ENCODE data around the gene PHLDA2. TPM values are rescaled to one million over a fixed set of nuclear protein-coding genes. Genes with fewer than 3 reads are reported as not detected.
A peak's percentile ranks its signal among the peaks of the same experiment; 100 is the strongest.

PHLDA2 gene
- polyA plus RNA-seq, 5 donors = 0.19 to 1.9 (median 0.76) TPM; not detected in 1

GRCh38 chr11:2883979-2884815, 45.0 kb downstream of the PHLDA2 start:
- DNase-seq = peak; percentile 72 to 75

GRCh38 chr11:2883640-2883978, 45.6 kb downstream of the PHLDA2 start:
- no peak for DNase-seq

- no peak for DNase-seq
These were observed 46.7 kb downstream of the PHLDA2 start for GRCh38 chr11:2882396-2883110.

- no peak for DNase-seq
These were observed 47.2 kb downstream of the PHLDA2 start for GRCh38 chr11:2881981-2882375.

- no peak for DNase-seq
These were observed 47.9 kb downstream of the PHLDA2 start for GRCh38 chr11:2881076-2881980.

- DNase-seq = no peak
These were observed 48.6 kb downstream of the PHLDA2 start for GRCh38 chr11:2880646-2881045.

- no peak for DNase-seq
These were observed 50.4 kb downstream of the PHLDA2 start for GRCh38 chr11:2878782-2879181.

Other genes starting within 250 kb of the PHLDA2 start
- 1 to 10 TPM; 1.3 to 3.1 (median 2.5) TPM for gene KCNQ1OT1, start 229.4 kb downstream of the PHLDA2 start, polyA plus RNA-seq (ENCODE audit: insufficient read depth in 1 of 5, insufficient read length in 5 of 5, low replicate concordance in 1 of 5)
- gene CDKN1C, start 43.6 kb downstream of the PHLDA2 start, polyA plus RNA-seq (ENCODE audit: insufficient read depth in 1 of 5, insufficient read length in 5 of 5, low replicate concordance in 1 of 5) = 100 to 1,000 TPM in 1 of 5 donors, 10 to 100 TPM in 4; 51.0 to 105 (median 68.6) TPM
- 100 to 1,000 TPM; 144 to 206 (median 190) TPM for gene NAP1L4, start 62.9 kb upstream of the PHLDA2 start, polyA plus RNA-seq (ENCODE audit: insufficient read depth in 1 of 5, insufficient read length in 5 of 5, low replicate concordance in 1 of 5)
- 10 to 100 TPM; 28.4 to 33.0 (median 32.2) TPM for gene CARS1, start 128.0 kb upstream of the PHLDA2 start, polyA plus RNA-seq (ENCODE audit: insufficient read depth in 1 of 5, insufficient read length in 5 of 5, low replicate concordance in 1 of 5)
- gene OSBPL5, start 235.9 kb upstream of the PHLDA2 start, polyA plus RNA-seq (ENCODE audit: insufficient read depth in 1 of 5, insufficient read length in 5 of 5, low replicate concordance in 1 of 5) = 10 to 100 TPM; 18.3 to 36.7 (median 27.8) TPM